ENCODE data around the gene BTBD19.
"Not testable (repeated sequence)": the region's sequence is repeated elsewhere in the genome, so short reads cannot be mapped to it uniquely, and the experiment has no call there.

The BTBD19 gene, protein sequence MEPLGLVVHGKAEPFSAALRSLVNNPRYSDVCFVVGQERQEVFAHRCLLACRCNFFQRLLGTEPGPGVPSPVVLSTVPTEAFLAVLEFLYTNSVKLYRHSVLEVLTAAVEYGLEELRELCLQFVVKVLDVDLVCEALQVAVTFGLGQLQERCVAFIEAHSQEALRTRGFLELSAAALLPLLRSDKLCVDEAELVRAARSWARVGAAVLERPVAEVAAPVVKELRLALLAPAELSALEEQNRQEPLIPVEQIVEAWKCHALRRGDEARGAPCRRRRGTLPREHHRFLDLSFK

DNA sequence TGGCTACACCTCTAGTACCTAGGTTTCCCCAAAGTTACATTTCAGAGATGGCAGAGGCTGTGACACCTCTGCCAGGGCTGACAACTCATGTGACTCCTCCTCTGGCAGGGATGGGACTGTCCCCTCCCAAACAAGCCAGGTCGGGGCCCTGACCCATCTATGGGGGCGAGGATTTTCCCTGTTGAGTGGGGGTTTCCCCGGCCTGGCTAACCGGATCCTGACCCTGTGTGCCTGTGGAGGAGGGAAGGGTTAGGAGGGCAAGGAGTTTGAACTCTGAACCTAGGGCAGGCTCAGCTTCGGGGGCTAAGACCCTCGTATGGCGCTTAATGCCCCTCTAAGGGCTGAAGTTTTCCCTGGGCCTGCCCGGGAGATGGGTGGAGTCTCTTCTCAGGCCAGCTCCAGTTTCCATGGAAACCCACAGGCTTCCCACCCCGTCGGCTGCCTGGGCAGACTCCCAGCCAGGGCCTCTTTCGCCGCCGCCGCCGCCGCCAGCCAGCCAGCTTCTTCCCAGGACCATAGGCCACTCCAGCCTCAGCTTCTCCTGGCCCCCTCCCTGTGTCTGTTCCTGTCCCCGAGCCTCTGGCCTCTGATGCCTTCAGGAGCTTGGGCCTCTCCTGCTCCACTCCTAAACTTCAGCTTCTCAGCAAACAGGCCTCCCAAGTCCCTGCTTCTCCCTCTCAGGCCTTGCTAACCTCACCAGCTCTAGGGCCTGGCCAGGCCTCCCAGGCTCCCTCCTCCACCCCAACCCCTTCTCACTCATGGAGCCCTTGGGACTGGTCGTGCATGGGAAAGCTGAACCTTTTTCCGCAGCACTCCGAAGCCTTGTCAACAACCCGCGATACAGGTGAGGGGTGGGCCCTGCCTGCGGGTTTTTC lies at the start of gene BTBD19:
BTBD19 (plus strand) TSS at position 461 of the 875 bp plus-strand sequence; CDS start at position 759, 298 bp downstream.
- FAIRE-seq, result no peak

DNA sequence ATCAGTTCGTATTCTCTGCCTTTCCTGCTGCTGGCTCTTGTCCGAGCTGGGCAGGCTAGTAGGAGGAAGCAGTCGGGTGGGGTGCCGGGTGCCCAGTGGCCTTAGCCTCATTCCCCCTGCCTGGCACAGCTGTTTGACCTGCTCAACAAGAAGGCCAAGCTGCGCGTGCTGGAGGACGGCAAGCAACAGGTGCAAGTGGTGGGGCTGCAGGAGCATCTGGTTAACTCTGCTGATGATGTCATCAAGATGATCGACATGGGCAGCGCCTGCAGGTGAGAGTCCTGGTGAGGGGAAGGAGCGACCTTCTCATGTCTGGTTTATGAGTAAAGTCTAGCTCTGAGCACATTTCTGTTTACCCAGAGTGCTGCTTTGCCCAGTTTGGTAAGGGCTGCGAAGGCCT lies 49.2 kb upstream of the BTBD19 start:
- FAIRE-seq, result no peak

DNA sequence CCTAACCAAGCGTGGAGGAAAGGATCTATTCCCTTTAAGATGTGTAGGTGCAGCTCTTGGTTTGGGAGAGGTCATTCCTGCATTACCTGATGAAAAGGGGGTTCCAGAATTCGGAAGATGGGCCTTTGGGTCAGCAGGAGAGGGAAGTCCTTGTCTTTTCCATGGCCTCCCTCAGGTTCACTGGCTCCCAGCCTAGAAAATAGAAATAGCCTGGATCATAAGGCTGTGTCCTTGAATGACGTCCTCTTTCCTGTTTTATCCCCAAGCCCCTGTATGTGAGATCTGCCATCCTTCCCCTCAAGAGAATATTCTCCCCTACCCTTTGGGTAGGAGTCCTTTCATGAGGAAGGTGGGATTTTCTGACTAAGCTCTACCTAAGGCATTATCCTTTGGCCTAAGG lies 47.4 kb upstream of the BTBD19 start:
- FAIRE-seq, result no peak

DNA sequence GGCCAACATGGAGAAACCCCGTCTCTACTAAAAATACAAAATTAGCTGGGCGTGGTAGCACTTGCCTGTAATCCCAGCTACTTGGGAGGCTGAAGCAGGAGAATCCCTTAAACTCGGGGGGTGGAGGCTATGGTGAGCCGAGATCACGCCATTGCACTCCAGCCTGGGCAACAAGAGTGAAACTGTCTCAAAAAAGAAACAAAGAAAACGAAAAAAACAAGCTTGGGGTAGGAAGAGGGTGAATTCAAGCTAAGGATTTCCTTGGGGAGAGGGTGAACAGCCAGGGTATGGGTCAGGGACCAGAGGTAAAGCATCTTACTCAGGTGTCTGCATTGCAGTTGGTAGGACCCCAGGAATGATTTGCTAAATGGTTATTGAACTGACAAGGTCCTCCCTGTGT lies 41.9 kb upstream of the BTBD19 start:
- not testable (repeated sequence) for FAIRE-seq

DNA sequence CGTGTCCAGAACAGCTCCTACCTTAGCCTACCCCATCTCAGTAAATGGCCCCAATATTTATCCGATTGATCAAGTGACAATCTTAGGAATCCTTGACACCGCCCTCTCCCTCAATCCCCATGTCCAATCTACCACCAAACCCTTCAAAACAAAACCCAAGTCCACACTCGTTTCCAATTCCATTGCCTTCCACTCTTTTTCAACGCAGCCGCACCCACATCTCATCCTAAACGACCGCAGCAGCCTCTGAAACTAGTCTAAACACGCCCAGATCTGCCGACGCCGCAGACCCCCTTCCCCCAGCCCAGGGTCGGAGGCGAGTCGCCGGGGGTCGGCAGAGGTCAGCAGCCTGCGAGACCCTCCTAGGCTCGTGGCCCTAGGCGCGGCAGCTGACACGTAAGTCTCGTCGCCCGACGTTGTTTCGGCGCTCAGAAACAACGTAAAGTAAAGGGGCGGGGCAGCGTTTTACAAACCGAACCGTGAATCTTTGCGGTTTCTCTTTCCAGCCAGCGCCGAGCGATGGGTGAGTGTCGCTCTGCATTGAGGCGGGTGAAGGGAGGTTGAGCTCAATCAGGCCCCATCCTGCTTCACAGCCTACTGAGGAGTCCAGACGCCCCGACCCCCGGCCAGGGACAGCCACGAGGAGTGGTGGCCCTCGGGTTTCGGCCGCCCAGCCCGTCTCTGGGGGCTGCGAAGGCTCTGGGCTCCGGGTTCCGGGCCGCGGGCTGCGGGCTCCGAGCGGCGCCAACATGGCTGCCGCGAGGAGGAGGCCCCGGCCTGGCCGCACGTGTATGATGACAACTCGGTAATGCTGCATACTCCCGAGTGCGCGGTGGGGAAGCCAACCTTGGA lies 33.0 kb upstream of the BTBD19 start, which contains the start of gene RPS8:
RPS8 (plus strand) TSS at position 463 of the 852 bp plus-strand sequence; CDS start at position 520, 57 bp downstream.
- no peak for FAIRE-seq

DNA sequence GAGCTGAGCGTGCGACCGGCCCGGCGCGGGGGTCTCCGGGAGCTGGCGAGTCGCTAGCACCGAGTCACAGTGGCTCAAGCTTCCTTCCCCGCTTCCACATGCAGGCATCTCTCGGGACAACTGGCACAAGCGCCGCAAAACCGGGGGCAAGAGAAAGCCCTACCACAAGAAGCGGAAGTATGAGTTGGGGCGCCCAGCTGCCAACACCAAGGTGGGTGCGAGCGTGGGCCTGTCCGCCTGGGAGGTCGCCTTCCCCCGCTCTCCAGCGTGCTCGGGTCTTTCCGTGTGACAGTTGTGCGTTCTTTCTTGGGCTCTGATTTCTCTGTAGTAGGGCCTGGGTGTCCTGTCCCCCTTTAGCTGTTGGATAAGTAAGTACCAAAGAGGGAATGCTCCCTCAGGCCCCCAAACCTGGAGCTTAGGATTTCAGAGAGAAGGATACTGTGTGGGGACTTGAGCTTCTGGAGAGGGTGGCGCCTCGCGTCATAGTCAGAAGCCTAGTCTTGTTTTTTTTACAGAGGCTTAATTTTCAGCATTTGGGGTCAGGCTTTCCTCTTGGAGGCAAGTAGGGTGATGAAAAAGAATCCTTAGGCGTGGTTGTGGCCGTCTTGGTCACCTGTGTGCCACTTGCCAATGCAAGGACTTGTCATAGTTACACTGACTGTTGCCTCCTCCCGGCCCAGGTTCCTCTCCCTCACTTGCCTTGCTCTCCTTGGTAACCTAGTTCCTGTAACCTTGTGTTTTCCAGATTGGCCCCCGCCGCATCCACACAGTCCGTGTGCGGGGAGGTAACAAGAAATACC lies 32.2 kb upstream of the BTBD19 start:
- no peak for FAIRE-seq

DNA sequence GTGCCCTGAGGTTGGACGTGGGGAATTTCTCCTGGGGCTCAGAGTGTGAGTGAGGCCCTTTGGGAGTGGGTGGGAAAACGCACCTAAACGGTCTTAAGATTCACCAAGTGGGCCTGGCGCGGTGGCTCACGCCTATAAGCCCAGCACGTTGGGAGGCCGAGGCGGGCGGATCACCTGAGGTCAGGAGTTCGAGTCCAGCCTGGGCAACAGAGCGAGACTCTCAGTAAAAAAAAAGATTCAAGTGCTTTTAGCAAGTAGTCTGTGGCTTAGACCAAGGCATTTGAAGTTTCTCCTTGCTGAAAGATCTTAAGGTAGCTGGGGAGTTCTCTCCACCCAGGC lies 31.6 kb upstream of the BTBD19 start:
- no peak for FAIRE-seq

DNA sequence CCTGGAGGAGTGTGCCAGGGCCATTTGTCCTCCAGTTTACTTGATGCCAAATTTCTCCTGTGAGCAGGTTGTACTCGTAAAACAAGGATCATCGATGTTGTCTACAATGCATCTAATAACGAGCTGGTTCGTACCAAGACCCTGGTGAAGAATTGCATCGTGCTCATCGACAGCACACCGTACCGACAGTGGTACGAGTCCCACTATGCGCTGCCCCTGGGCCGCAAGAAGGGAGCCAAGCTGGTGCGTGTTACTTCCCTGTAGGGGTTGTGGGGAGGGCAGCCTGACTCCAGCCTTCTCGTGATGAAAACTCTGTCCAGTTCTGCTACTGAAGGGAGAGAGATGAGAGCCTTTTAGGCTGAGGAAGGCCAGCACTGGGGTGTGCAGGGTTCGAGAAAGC lies 30.8 kb upstream of the BTBD19 start:
- no peak for FAIRE-seq

DNA sequence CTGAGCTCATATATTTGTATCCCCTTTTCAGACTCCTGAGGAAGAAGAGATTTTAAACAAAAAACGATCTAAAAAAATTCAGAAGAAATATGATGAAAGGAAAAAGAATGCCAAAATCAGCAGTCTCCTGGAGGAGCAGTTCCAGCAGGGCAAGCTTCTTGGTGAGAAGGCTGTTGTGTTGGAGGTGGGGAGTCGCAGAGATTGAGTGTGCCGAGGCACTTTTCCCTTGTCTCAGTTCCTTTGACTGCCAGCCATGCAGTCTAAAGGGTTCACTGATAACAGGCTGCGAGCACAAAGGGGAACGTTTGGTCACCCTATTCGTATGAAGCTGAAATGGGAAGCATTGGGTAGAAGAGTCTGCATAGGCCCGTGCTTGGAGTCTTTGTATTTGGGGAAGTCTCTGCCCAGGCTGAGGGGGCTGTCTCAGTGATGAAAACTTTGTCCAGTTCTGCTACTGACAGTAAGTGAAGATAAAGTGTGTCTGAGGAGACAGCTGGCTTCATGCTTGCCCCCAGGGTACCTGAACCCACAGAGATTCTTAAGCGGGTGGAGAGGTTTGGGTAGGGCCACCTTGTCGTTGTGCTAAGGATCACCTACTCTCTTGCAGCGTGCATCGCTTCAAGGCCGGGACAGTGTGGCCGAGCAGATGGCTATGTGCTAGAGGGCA lies 30.2 kb upstream of the BTBD19 start:
- no peak for FAIRE-seq

DNA sequence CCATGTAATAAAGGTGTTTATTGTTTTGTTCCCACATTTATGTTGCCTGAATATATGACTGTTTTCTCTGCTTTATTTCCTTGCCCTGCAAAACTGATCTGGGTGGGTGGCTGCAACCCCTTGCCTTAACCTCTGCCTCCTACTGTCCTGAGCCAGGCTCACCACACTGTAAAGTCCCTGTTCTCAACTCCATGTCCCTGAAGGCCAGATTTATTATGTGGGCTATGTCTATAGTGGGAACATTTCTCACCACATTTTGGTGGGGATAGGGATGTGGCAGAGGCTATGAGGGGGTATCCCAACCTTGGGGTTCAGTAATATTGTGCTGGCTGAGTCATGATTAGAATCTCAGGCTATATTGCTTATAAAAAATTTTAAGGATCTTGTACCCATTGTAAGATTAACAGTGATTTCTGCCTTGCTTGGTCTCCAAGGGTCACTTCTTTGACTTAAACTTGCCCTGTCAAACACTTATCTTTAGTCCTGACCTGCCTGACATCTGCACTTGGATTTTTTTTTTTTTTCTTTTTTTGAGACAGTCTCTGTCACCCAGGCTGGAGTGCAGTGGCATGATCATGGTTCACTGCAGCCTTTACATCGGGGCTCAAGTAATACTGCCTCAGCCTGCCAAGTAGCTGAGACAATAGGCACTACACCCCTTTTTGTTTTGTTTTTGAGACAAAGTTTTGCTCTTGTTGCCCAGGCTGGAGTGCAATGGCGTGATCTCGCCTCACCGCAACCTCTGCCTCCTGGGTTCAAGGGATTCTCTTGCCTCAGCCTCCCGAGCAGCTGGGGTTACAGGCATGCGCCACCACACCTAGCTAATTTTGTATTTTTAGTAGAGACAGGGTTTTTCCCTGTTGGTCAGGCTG lies 29.4 kb upstream of the BTBD19 start:
- no peak for FAIRE-seq

DNA sequence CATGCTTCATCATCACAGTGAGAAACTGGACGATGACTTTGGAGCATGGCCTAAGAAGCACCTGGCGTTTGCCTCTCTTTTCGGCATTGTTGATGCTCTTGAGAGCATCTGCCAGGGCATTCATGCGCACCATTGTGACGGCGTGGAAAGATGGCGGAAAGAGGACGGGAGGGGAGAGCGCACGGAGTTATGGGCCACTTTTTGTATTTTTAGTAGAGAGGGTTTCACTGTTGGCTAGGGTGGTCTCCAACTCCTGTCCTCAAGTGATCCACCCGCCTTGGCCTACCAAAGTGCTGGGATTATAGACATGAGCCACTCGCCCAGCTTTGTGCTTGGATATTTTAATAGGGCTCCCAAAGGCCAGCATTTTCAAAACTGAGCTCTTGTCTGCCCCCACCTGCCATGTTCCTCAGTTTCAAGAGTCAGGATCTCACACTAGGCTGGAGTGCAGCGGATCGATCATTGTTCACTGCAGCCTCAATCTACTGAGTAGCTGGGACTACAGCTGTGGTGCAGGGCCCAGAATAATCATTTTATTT lies 27.7 kb upstream of the BTBD19 start:
- no peak for FAIRE-seq

DNA sequence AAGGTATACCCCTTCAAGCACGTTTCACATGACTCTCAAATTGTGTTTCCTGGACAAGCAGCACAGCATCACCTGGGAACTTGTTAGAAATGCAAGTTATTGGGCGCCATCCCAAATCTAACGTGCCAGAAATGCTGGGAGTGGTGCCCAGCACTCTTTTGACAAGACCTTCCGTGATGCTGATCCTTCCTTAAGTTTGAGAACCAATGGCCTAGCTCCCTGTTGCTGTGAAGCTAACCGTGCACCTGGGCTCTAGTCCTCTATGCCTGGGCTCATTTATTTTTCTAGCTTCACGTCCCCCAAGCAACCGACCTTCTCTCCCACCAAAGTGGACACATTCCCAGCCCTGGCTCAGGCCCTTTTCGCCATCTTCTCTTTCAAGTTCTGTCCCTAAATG lies 24.6 kb upstream of the BTBD19 start:
- FAIRE-seq, result no peak

DNA sequence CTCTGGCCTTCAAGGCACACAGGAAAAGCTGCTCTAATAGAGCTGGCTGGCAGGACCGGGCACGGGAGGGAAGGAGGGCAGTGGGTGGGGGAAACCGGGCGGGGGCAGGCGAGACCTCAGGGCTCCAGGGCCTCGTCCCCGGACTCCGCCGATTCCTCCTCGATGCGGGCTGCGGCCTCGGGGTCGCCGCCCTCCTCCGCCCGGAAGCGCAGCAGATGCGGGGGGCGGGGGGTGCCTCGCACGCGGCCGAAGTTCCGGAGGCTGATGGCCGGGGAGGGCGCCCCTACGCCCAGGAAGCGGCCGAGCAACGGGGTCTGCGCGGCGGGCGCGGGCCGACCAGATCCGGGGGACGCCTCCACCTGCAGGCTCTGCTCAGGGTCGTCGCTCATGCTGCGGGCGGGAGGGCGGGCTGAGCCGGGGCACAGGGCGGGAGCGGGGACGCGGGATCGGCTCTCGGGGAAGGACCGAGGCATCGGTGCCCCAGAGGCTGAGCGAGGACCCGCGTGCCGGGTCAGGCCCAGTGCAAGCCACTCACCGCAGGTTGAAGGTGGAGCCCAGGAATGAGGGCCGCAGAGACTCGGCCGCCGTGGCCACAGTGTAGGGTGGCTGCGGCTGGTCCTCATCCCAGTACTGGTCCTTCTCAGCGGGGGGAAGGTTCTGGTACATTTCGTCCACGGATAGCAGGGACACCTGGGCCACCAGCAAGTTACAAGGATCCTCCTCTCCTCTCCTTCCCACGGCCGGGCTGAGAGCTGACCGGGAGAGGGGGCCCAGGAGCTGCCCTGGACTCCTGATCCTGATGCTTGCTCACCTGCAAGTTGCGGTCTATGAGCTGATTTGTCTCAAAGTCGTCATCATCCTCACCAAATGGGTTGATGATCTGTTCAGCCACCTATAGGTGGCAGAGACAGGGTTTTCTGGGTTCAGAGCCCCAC lies 24.0 kb upstream of the BTBD19 start:
- no peak for FAIRE-seq

DNA sequence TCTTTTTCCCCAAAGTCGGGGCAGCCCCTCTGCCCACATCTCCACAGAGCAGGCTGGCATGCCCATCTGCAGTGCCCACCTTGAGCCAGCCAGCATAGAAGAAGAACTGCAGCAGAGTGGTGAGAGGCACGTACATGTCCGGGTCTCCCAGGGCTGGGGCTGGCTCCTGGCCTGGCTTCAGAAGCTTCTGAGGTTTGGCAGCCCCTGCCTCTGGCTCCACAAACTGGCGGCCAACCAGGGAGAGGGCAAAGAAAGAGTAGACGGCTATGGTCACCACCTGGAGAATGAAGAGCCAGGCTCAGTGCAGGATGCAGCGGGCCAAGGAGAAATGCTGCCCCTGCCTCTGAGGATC lies 23.3 kb upstream of the BTBD19 start:
- FAIRE-seq, result no peak

DNA sequence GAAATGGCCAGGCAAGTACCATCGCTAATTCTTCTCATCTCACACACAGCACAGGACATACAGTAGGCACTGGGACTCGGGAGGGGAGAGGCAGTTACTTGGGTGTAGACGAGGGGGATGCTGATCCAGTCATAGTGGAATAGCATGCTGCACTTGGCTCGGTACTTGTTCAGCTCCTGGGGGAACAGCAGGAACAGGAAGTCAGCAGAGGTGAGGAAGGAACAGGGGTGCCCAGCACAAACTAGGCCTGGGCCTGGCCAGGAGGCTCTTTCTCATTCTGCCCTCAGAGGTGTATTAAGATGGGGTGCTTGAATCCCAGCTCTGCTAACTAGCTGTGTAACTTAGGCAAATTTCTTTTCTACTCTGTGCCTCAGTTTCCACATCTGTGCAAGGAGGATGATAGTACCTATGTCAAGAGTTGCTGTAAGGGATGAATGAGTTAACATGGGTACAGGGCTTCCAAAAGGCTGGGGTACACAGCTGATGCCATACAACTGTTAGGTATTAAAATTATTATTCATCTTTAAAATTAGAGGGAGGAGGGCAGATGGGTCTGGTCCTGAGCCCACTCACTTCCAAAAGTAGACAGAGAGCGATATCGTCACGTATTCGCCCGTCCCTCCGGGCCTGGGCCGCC lies 22.7 kb upstream of the BTBD19 start:
- FAIRE-seq, result no peak

DNA sequence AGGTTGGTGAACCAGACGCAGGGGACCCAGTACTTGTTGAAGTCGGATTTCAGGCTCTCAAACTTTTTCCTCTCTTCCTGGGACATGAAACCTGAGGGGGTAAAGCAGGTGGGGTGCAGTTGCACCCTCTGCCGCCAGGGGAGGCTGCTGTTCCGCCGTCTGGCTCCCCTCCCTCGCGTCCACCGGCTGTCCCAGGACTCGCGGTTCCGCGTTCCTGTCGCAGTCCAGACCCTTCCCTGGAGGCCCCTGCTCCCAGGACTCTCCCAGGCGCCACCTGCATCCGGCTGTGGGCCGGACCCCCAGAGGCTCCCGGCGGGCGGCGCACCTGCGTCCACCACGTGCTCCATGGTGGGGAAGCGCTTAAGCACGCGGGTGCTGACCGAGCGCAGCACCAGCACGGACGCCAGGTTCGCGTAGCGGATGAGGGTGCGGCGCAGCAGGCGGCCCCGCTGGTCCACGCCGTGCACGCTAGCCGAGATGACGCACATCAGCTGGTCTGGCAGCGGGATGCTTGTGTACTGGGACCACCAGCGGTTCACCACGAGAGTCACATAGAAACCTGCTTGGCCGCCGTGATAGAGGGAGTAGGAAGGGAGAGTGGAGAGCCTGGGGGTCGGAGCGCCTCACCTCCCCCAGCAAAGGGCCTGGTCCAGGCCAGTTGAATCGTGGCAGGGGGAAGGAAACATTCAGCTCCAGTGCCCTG lies 22.0 kb upstream of the BTBD19 start:
- FAIRE-seq, result no peak

DNA sequence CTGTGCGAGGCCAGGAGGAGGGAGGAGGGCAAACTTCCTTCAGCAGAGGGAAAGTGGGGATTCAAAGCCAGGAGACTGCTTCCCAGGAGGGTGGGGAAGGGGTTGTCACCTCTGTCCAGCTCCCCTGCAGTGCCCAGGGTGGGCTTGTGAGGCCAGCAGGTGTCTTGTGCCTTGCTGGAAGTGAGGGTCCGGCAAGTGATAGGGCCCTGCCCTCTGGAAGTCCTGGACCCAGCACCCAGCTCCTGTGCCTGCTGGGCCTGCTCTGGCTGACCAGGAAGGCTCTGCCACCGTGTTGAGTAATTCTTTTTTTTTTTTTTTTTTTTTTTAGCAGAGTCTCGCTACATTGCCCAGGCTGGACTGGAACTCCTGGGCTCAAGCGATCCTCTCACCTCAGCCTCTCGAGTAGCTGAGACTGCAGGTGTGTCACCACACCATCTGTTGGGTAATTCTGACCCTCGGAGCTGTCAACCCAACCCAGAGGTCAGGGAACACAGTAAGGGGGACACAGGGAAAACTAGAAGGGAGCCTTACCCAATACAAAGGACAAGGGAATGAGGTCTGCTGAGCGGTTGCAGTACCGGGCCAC lies 21.4 kb upstream of the BTBD19 start:
- FAIRE-seq, result no peak

DNA sequence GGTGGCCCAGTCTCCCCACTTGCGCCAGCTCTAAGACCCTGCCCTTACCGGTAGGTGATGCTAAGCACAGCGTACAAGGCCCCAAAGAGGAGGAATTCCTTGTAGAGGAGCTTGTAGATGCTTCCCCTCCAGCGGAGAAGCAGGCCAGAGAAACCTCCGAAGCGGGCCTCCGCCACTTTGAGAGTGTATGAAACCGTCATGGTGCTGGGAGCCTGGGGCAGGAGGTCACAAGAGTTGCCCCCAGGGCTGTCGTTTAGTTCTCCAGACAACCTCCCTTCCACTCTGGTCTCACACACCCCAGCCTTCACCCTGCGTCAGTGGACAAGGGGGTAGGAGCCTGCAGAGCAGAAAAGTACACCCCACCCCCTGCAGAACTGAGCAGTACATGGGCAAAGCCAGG lies 20.8 kb upstream of the BTBD19 start:
- FAIRE-seq, result no peak
